ENCODE data around the gene DLX1. TPM values are rescaled to one million over a fixed set of nuclear protein-coding genes. Genes with fewer than 3 reads are reported as not detected.

DLX1 gene
- total RNA-seq, 1 donor from 2014 or later, result not detected

- no peak for TF ChIP-seq CTCF (conservative IDR thresholded peaks at IDR 0.05; ENCODE audit: low read depth, low read length)
These were observed 38.3 kb upstream of the DLX1 start for GRCh38 chr2:172046866-172047565.

GRCh38 chr2:172047566-172048507, 37.5 kb upstream of the DLX1 start:
- TF ChIP-seq CTCF (conservative IDR thresholded peaks at IDR 0.05; ENCODE audit: low read depth, low read length), result no peak
- no peak overlapping the region for H3K4me3 ChIP-seq (ENCODE audit: low read depth, low read length)
- DNase-seq (ENCODE audit: low read depth), result no peak

More at GRCh38 chr2:172046866-172047565, 38.3 kb upstream of the DLX1 start:
- no peak for DNase-seq (ENCODE audit: low read depth)
- no peak overlapping the region for H3K4me3 ChIP-seq (ENCODE audit: low read depth, low read length)

GRCh38 chr2:172048508-172049503, 36.5 kb upstream of the DLX1 start:
- no peak overlapping the region for H3K4me3 ChIP-seq (ENCODE audit: low read depth, low read length)
- TF ChIP-seq CTCF (conservative IDR thresholded peaks at IDR 0.05; ENCODE audit: low read depth, low read length), result no peak
- no peak for DNase-seq (ENCODE audit: low read depth)

GRCh38 chr2:172049567-172050120, 35.7 kb upstream of the DLX1 start:
- H3K4me3 ChIP-seq (ENCODE audit: low read depth, low read length), result no peak overlapping the region
- no peak for DNase-seq (ENCODE audit: low read depth)
- TF ChIP-seq CTCF (conservative IDR thresholded peaks at IDR 0.05; ENCODE audit: low read depth, low read length), result no peak

- H3K4me3 ChIP-seq (ENCODE audit: low read depth, low read length), result no peak overlapping the region
- no peak for TF ChIP-seq CTCF (conservative IDR thresholded peaks at IDR 0.05; ENCODE audit: low read depth, low read length)
- DNase-seq (ENCODE audit: low read depth), result no peak
These were observed 34.7 kb upstream of the DLX1 start for GRCh38 chr2:172050479-172051125.

All from epithelial cell of proximal tubule (primary cell).